Choroid plexus epithelial cell (primary cell): ENCODE data around the gene PTPRF.

Experiments used
- DNase-seq: peaks from one replicate; pipeline ENCODE4 v3.0.0-alpha.2; 2010; ENCODE audit warnings: low read depth
- H3K4me3 ChIP-seq: 2 replicates; pipeline ENCODE4 v1.5.1; 2011; ENCODE audit warnings: low read depth, mild to moderate bottlenecking, control low read depth, low read length, moderate library complexity
- CTCF ChIP-seq: conservative IDR thresholded peaks from 2 replicates; pipeline ENCODE4 v1.5.1; 2011; ENCODE audit warnings: low read depth, mild to moderate bottlenecking, control low read depth, inconsistent platforms, low read length, moderate library complexity

The PTPRF gene

GRCh38 chr1:43585557-43585956 lies 54.9 kb downstream of the PTPRF start:
- DNase-seq: no peak
- TF ChIP-seq CTCF: no peak

GRCh38 chr1:43586136-43586731 lies 55.6 kb downstream of the PTPRF start:
- no peak for DNase-seq
- no peak overlapping the region for H3K4me3 ChIP-seq
- TF ChIP-seq CTCF: no peak

More at GRCh38 chr1:43585557-43585956, 54.9 kb downstream of the PTPRF start:
- no peak overlapping the region for H3K4me3 ChIP-seq

GRCh38 chr1:43587001-43587400 lies 56.3 kb downstream of the PTPRF start:
- no peak for DNase-seq
- no peak overlapping the region for H3K4me3 ChIP-seq
- no peak for TF ChIP-seq CTCF

- no peak overlapping the region for H3K4me3 ChIP-seq
- TF ChIP-seq CTCF: no peak
- DNase-seq: no peak
Observed at GRCh38 chr1:43587594-43587993, 56.9 kb downstream of the PTPRF start.

- H3K4me3 ChIP-seq: no peak overlapping the region
- DNase-seq: no peak
Observed at GRCh38 chr1:43588592-43588991, 57.9 kb downstream of the PTPRF start.

GRCh38 chr1:43590388-43590925 lies 59.8 kb downstream of the PTPRF start:
- TF ChIP-seq CTCF: peak; percentile 33
- no peak overlapping the region for H3K4me3 ChIP-seq
- no peak for DNase-seq

More at GRCh38 chr1:43588592-43588991, 57.9 kb downstream of the PTPRF start:
- TF ChIP-seq CTCF: no peak

GRCh38 chr1:43591181-43591580 lies 60.5 kb downstream of the PTPRF start:
- H3K4me3 ChIP-seq: no peak overlapping the region
- no peak for TF ChIP-seq CTCF
- DNase-seq: no peak
